Activated T-cell treated with anti-CD3 and anti-CD28 coated beads for 24 hours (primary cell): Measurements from ENCODE around the gene SCN2B.
A peak's percentile ranks its signal among the peaks of the same experiment; 100 is the strongest.

Source experiments
- DNase-seq: peaks from one replicate; pipeline ENCODE4 v3.0.0-alpha.2; 2020; ENCODE audit warnings: low read depth

Gene SCN2B, protein sequence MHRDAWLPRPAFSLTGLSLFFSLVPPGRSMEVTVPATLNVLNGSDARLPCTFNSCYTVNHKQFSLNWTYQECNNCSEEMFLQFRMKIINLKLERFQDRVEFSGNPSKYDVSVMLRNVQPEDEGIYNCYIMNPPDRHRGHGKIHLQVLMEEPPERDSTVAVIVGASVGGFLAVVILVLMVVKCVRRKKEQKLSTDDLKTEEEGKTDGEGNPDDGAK

DNA sequence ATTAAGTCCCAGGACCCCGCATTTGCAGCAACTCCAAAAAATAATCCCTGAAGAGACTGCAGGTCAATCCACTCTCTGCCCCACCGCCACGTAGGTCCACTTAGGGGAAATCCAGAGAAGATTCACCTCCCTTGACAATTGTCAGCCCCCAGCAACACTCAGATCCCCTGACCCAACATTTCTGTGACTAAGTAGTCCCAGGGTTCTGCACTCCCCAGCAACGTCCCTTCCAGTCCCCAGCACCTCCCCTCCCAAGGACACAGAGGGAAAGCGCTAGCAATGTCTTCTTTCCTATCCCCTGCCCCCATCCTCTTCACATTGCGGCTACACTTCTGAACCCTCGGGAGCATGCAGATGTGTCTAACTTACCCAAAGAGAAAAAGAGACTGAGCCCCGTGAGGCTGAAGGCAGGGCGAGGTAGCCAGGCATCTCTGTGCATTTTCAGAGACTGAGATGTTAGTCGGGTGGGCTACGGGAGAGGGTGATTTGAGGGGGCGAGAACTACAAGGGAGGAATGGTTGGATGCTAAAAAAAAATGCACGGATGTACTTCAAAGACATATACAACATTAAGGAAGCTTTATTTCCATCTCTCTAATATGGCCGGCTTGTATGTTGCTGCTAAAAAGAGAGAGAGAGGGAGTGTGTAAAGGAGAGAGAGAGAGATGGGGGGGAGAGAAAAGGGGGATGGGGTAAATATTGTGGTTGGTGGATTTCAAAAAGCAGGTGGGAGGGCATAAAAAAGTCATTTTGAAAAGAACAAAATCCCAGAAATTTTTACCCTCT lies at the start of gene SCN2B:
Gene SCN2B, minus strand, starts transcription at position 647 of the 785 bp plus-strand sequence. Its CDS starts 208 bp downstream, at position 439.
- no peak for DNase-seq

DNA sequence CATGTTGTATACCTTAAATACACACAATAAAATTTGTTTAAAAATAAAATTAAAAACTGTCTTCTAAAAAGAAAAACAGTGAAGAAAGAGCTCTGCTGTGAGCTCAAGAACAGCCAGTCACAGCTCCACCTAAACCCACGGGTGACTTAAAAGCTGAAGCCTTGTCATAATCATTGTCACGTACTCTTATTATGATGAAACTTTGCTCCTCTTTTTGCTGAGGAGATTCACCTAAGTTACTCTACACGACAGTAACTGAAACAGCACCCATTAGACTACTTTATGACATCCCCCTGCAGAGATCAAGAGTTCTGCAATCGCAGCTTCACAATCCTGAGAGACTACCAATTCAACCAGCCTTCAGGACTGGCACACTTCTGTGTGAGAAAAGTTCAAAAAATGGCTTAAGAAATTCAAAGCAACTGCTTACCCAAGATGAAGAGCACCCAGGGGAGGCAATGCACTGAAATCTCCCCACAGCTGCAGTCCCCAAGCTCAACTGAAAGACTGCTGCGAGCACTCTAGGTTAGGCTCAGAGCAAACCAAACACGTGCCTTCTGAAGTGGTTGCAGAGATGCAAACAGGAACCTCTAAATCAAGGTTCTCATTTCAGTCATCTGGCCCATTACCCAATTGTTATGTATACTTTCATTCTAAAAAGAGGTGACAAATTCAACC lies 48.2 kb upstream of the SCN2B start, which contains the start of gene JAML:
Gene JAML, minus strand, starts transcription at position 501 of the 678 bp plus-strand sequence. CDS start 10,145 bp downstream, outside the sequence.
- DNase-seq: no peak

DNA sequence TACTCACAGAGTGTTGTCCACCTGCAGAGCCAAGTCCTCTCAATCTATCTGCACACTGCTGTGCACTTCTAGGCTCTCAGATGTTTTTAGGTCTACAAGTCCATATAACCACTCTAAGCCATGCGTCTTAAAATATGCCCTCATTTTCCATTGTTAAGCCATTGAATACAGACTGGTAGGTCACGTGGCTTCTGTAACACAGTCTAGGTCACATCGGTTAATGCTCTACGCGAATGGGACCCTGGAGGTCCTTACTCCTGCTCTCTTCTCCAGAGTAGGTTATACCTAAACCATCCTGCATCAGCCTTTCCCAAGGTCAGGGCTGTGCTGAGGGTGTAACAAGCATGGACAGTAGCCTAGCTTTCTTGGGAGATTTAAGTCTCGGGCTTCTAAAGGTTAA lies 47.6 kb upstream of the SCN2B start:
- no peak for DNase-seq

DNA sequence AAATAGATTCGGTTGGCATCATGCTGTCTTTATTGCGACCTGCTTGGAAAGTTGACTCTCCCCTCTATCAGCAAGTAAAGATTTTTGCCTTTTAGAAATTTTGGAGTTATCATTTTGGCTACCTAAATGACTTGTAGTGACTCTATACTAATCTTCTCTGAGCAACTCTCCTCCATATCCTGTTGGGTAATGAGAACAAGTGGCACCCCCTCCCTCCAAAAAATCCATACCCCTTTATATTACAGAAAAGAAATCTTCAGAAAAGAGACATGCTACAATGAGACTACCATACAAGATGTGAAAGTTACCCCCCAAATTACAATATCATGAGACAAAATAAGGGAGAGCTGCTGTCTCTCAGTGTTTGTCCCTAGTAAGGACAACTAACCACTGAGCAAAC lies 47.1 kb upstream of the SCN2B start:
- no peak for DNase-seq

DNA sequence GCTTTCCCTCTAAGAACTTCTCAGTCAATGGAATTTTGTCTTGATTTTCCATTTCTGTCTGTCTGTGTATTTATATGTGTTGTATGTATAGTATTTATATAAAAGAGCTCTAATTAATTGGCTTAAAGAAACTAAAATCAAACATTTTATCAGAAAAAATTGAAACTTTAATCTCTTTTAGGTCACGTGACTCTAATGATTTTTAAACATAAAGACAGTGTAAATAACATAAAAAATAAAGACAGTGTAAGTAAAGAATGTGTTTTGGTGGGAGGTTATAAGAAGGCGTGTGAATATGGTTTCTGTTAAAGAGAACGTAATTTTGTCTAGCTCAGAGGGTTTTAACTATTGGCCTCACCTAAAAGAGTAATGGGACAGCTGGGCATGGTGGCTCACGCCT lies 46.0 kb upstream of the SCN2B start:
- DNase-seq: no peak

DNA sequence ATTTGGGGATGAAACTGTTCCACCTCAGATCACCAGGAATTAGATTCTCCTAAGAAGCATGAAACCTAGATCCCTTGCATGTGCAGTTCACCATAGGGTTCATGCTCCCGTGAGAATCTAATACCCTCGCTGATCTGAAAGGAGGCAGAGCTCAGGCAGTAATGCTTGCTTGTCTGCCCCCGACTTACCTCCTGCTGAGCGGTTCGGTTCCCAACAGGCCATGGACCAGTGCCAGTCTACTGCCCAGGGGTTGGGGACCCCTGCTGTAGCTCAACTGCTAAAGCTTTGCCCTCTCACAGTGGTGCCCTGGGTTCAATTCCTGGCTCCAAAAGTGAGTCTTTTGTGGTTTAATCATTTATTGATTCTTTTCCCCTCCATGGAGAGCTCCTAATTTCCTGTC lies 45.0 kb upstream of the SCN2B start:
- DNase-seq: no peak

DNA sequence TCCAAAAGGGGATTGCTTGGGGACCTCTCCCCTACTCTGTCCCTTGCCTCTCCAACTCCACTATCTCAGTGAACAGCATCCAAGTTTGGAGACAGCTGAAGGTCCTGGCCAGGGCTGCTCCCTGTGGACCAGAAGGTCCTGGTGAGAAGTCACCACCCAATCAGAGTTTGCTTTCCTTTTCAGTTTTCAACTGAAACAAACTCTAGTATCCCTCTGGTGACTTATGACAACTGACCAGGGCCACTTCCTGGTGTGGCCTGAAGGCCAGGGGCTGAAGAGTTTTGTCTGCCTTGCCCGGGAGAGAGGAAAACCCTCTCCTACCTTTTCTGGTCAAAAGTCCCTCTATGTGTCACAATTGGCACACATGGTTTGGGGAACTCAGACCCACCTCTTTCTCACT lies 43.3 kb upstream of the SCN2B start:
- no peak for DNase-seq

DNA sequence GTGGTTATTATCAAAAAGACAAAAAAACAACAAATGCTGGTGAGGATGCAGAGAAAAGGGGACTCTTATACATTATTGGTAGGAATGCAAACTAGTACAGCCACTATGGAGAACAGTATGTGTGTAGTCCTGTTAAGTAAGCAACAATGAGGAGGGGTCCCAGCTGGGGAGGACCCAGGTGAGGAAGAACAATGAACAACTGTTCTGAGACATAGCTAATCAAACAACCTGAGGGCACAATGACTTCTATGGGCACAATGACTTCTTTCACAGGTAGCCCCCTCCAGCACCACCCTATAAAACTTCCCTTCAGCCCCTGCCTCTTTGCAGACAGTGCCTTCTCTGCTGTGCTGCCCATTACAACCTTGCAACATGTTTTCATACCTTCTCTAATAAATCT lies 42.8 kb upstream of the SCN2B start:
- no peak for DNase-seq

DNA sequence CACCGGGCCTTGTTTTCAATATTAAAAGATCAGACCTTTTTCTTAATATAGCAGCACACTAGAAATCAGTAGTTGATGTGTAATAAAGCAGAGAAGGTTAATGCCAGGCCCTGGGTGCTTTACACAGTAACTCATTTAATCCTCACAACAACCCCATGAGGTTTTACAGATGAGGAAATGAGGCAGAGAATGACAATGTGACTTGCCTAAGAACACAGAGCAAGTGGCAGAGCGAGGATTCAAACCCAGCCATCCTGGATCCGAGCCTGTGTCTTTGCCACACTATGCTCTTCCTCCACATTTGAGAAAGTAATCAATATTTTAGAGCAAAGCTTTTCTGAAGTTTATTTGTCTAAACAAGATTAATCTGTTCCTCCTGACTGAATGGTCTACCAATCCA lies 41.1 kb upstream of the SCN2B start:
- no peak for DNase-seq

DNA sequence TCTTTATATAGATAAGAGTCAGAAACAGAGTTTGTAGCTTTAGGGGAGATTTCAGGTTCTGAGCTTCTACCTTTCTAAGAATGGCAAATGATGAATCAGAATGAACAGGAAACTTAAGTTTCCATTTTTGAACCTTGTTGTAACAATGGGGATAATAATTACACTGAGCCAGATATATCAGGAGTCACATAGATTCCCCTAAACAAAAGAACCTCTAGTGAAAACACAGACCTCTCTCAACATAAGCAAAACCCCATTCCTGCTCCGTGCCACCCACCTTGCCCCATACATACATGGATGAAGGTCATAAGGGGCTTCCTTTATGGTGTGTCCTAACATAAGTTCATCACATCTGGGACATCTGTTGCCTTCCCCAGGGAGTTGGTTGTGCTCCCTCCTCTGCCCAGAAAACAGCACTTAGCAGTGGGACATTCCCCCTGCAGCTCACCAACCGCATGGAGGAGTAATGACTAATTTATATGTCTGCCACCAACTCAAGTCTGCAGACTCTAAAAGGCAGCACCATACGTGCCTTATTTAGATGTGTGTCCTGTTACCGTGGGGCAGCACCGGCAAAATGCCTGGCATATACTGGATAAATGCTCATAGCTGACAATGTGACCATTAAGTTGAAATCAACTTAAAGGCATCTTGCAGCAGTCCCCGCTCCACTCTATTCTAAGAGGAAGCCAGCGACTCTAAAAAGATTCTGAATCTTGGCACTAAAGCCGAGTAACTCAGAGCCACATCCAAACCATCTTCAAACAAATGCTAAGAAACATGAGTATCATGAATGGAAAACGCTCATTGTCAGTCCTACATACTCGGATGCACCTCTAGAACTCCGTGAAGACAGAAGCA lies 40.4 kb upstream of the SCN2B start:
- peak; percentile 56 for DNase-seq

DNA sequence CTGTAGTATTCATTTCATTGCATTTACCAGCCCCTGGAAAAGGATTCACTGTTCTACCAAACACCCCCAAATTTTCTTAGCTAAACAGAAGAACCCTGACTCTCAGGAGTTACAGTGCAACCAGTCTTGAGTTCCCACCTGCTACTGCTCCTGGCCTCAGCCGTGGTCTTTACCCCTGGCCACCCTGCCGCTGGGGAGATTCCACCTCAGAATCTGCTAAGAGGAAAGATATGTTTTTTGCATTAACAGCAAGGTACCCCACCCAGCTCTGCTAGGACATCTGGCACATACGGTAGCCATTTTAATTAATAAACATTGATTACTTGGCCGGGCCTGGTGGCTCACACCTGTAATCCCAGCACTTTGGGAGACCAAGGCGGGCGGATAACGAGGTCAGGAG lies 39.3 kb upstream of the SCN2B start:
- DNase-seq: no peak

DNA sequence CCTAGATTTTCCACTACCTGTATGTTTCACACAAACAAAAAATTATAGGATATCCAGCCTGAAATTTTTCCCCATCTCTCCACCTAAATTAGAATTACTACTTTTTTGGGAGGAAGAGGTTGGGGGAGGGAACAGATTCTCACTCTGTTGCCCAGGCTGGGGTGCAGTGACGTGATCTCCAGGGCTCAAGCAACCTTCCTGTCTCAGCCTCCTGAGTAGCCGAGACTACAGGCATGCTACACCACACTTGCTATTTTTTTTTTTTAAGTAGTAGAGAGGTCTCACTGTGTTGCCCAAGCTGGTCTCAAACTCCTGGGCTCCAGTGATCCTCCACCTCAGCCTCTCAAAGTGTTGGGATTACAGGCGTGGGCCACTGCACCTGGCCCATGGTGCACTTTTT lies 38.8 kb upstream of the SCN2B start:
- DNase-seq: no peak

DNA sequence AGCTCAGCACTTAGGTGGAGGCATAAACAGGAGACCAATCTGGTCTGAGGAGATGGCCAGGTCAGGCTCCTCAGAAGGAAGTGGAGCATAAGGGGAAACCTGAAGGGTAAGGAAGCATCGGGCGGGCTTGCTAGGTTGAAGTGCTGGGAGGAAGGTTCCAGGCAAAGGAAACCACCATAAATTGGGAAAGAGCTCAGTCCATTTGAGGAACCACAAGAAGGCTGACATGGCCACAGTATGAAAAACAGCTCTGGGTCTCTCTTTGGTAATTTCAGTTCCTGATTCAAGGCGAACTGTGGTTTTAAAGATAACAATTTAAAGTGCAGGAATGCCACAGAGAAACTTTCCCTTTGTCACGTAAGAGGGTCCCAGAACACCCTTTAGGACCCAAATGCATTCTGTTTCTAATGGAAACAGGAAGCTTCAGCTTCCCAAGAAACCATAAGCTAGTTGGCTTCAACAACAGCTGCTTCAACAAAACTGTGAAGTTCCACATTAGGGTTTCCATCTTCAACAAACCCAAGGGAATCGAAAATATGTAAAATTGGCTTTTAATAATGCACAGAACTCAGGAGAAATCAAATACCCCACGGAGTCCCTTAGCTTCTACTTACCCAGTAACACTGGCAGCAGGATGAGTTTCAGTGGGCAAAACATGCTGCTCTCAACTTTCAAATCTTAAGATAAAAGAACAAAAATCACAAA lies 37.9 kb upstream of the SCN2B start:
- no peak for DNase-seq

DNA sequence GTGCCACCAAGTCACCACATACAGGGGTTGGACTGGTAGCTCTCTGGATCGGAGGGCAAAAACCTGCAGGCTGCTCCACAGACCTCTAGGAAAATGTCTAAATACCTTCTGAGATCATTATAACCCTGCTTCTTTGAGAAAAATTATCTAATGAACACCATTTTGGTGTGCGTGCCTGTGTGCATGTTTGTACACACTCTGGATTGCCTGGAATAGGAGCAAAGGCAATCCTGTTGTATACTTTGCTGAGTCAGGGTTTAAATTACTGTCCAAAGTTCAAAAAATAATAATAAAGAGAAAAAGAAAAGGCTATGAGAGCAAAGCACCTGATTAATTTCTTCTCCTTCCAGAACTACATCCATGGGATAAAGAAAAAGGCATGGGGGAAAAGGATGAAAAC lies 37.3 kb upstream of the SCN2B start:
- no peak for DNase-seq

DNA sequence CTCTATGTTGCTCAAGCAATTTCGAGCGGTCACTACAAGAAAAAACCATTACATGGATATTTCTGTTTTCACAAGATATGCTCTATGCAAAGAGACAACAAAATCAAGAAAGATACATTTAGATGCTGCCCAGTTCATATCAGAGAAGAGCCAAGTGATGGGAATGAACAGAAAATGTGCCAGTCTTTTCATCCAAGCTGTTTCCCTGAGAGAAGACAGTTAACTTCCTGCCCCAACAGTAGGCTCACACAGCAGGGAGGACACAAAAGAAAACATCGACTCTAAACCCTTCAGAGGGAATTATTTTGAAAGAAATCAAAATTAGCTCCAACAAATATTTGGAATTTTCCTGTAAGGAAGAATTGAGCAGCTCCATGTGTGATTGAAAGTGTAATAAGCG lies 36.8 kb upstream of the SCN2B start:
- DNase-seq: no peak

DNA sequence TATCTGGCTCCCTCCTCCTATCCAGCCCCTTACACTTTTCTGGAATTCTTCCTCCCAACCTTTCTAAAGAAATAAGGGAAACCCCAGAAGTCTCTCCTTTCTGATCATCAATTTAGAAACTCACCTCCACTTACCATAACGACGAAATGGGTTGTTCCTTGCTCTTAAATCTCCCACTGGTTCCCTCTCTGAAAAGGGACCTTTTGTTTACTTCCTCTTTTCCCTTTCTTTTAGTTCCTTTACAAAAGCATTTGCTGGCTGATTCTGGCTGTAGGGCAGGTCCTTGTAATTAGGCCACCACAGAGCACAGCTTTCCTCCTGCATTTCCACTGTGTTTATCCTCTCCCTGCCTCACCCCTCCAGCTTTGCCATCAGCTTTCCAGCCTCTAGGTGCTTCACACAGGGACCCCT lies 36.3 kb upstream of the SCN2B start:
- DNase-seq: no peak

DNA sequence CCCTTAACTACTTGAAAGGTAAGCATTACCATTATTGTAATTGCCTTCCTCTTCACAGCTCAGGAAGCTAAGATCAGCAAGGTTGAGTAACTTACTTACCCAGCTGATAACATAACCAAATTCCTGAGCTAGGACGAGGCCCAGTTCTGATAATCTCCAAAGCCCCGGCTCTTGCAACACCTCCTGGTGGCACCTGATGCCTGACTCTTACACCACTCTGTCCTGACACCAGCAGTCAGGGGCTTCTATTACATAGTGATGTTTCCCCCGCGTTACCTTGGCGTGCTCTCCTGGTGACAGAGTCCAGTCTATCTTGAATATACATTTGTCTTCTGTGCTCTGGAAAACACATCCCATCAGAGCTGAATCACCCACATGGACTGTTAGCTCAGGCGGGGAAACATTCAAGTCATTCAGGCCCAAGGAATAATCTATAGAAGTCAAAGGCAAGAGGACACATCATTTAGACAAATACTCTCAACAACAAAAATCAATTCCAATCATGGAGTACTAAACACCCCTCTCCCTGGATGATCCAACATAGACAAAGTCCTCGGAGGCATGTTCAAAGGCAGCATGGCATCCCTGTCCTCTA lies 35.8 kb upstream of the SCN2B start:
- no peak for DNase-seq

DNA sequence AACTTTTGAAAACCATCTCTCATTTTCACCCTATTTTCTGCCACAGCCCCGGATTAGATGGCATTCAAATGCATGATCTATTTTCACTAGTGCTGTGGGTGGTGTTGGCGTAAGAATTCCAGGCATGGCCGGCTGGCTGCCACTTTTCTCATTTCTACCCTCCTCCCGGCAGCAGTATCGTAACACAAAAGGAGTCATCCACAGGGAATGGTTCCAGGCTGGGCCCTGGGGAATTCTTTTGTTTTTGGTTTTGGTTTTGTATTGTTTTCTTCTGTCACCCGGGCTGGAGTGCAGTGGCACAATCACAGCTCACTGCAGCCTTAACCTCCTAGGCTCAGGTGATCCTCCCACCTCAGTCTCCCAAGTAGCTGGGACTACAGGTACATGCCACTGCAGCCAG lies 34.6 kb upstream of the SCN2B start:
- no peak for DNase-seq

DNA sequence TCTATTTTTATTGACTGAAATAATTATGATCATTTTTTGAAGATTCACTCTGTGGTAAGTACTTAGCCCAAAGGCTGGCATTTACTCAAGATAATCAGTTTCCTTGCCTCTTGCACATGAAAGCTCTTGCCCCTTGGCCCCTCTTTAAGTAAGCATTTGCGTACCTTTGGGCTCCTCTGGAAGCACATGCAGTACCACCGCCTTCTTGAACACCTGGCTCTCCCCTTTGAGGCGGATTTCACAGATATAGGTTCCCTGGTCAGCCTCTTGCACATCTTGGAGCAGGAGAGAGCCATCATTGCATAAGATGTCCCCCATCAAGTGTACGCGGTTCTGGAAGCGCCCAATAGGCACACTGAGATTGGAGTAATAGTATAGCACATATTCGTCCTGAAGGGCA lies 33.9 kb upstream of the SCN2B start:
- DNase-seq: no peak

DNA sequence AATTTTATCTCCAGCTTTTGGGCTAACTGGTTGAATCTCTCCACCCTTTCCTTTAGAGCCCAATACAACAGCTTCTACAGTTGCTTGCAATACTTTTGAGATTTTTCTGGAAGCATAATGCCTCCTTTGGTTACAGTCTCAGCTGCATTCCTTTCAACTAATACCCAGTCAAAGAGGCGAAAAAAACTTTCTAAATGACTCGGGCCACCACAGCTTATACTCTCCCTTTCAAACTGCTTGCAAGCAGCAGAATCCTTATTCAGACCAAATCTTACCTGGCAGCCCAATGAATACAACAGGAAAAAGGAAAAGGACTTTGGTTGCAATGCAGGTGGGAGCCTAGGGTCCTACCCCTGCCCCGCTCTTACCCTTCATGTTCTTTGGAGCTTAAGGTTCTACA lies 32.6 kb upstream of the SCN2B start:
- DNase-seq: no peak

DNA sequence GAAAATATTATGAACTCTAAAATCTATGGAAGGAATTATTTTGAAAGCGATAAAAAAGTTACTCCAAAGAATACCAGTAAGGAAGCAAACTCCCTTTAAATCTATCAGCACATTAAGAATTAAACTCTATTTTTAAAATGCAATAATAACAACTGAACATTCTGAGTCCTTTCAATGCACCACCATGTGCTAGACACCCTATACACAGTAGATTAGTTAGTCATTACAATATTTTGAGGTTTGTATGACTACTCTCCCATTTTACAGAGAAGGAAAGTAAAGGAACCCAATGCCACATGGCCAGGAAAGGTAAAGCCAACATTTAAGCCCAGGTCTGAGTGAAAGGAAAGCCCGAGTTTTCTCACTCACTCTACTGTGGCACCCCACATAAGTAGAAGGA lies 30.6 kb upstream of the SCN2B start:
- DNase-seq: no peak
